HL-60 (cell line): Measurements from ENCODE around the gene SHISA2.
"Not testable (repeated sequence)": the region's sequence is repeated elsewhere in the genome, so short reads cannot be mapped to it uniquely, and the experiment has no call there.

Source experiments
- DNase-seq, 2 experiments: peaks; one replicate each; pipeline ENCODE4 v3.0.0-alpha.2; 2010 to 2020; ENCODE audit warnings: low read depth in 1 of 2, low spot score in 1 of 2
- H3K27ac ChIP-seq: fragments of 250-450 bp; sonication (Bioruptor Pico); replicated peaks from 2 replicates; pipeline ENCODE4 v1.5.1; 2020; ENCODE audit warnings: mild to moderate bottlenecking, moderate library complexity
- H3K27me3 ChIP-seq: fragments of 250-450 bp; sonication (Bioruptor Pico); 2 replicates; pipeline ENCODE4 v1.5.1; 2021; ENCODE audit warnings: mild to moderate bottlenecking, moderate library complexity; ENCODE audit not compliant: insufficient read depth, poor library complexity, severe bottlenecking
- H3K4me3 ChIP-seq: replicated peaks from 2 replicates; pipeline ENCODE4 v1.5.1; 2011; ENCODE audit warnings: mild to moderate bottlenecking, control low read depth, low read length; ENCODE audit not compliant: insufficient read depth
- GABPA ChIP-seq: IDR thresholded peaks from 2 replicates; pipeline ENCODE4 v1.6.1; 2012; ENCODE audit warnings: low read depth
- POLR2AphosphoS5 ChIP-seq: IDR thresholded peaks from 2 replicates; pipeline ENCODE4 v1.6.1; 2012; ENCODE audit warnings: low read depth
- SPI1 ChIP-seq: IDR thresholded peaks from 2 replicates; pipeline ENCODE4 v1.6.1; 2012; ENCODE audit warnings: low read depth, mild to moderate bottlenecking, borderline replicate concordance
- TF ChIP-seq, protein P1 (sequence below): IDR thresholded peaks from one replicate; pipeline ENCODE4 v1.5.1; 2011; ENCODE audit warnings: low read length, control low read depth, inconsistent platforms; ENCODE audit not compliant: insufficient read depth
- TF ChIP-seq, protein P2 (sequence below): IDR thresholded peaks from 2 replicates; pipeline ENCODE4 v1.6.1; 2012; ENCODE audit warnings: low read depth; ENCODE audit not compliant: insufficient replicate concordance

Gene SHISA2

DNA sequence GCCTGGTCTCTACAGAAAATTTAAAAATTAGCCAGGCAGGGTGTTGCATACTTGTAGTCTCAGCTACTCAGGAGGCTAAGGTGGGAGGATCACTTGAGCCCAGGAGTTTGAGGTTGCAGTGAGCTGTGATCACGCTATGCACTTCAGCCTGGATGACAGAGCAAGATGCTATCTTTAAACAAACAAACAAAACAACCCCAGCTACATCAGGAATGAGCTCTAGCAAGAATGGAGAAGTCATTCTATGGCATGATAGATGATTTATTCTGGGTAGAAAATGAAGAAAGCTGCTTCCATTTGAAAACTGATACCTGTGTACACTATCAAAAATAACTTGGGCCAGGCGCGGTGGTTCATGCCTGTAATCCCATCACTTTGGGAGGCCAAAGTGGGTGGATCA is 15.8 kb upstream of the SHISA2 start:
- Histone ChIP-seq H3K27ac (no peak overlapping the region), H3K4me3 (no peak overlapping the region), H3K27me3 (peaks cover 3% of the 10 kb centered on the region)
- DNase-seq: no peak
- TF ChIP-seq GABPA: no peak
- TF ChIP-seq, protein P1, sequence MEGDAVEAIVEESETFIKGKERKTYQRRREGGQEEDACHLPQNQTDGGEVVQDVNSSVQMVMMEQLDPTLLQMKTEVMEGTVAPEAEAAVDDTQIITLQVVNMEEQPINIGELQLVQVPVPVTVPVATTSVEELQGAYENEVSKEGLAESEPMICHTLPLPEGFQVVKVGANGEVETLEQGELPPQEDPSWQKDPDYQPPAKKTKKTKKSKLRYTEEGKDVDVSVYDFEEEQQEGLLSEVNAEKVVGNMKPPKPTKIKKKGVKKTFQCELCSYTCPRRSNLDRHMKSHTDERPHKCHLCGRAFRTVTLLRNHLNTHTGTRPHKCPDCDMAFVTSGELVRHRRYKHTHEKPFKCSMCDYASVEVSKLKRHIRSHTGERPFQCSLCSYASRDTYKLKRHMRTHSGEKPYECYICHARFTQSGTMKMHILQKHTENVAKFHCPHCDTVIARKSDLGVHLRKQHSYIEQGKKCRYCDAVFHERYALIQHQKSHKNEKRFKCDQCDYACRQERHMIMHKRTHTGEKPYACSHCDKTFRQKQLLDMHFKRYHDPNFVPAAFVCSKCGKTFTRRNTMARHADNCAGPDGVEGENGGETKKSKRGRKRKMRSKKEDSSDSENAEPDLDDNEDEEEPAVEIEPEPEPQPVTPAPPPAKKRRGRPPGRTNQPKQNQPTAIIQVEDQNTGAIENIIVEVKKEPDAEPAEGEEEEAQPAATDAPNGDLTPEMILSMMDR: no peak
- TF ChIP-seq POLR2AphosphoS5: no peak
- TF ChIP-seq SPI1: no peak
- TF ChIP-seq, protein P2, sequence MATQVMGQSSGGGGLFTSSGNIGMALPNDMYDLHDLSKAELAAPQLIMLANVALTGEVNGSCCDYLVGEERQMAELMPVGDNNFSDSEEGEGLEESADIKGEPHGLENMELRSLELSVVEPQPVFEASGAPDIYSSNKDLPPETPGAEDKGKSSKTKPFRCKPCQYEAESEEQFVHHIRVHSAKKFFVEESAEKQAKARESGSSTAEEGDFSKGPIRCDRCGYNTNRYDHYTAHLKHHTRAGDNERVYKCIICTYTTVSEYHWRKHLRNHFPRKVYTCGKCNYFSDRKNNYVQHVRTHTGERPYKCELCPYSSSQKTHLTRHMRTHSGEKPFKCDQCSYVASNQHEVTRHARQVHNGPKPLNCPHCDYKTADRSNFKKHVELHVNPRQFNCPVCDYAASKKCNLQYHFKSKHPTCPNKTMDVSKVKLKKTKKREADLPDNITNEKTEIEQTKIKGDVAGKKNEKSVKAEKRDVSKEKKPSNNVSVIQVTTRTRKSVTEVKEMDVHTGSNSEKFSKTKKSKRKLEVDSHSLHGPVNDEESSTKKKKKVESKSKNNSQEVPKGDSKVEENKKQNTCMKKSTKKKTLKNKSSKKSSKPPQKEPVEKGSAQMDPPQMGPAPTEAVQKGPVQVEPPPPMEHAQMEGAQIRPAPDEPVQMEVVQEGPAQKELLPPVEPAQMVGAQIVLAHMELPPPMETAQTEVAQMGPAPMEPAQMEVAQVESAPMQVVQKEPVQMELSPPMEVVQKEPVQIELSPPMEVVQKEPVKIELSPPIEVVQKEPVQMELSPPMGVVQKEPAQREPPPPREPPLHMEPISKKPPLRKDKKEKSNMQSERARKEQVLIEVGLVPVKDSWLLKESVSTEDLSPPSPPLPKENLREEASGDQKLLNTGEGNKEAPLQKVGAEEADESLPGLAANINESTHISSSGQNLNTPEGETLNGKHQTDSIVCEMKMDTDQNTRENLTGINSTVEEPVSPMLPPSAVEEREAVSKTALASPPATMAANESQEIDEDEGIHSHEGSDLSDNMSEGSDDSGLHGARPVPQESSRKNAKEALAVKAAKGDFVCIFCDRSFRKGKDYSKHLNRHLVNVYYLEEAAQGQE: no peak

DNA sequence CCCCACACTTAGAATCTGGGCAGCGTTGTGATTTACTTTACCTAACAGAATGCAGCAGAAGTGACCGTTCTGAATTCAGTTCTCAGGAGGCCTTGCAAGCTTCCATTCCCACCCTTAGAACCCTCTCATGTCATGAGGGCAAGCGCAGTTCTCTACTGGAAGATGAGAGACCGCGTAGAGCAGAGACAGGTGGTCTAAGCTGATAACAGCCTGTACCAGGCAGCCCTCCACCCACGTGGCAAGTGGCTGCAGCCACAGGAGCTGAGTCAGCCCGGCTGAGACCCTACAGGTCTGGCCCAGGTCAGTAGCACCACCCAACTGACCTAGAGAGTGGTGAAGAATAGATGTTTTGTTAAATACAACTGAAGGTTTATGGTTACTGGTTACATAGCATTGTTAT is 14.7 kb upstream of the SHISA2 start:
- DNase-seq, H3K4me3 ChIP-seq, H3K27me3 ChIP-seq, H3K27ac ChIP-seq: not testable (repeated sequence)

DNA sequence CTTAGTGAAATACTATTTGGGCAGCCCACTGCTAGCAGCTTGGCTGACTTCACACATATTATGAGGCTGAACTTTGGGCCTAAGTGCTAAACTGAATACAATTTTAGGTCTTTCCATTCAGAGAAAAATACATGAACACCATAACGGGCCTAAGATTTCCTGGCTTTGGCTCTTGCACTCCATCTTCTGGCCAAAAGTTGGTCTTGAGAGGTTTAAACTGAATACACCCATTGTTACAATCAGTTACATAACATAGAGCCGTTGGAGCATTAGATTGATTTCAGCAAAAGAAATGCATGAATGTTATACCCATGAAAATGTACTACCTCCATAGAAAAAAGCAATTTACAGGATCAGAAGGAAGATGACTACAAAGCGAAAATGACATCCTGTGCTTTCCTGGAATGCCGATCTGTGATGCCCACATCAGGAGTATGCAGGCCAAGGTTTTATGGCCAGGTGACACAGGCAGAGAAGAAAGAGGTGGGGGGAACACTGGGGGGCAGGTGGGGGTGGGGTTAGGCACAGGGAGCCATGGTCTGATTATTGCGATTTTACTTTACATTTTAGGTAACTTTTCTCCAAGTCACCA is 11.1 kb upstream of the SHISA2 start:
- no peak overlapping the region for H3K4me3 ChIP-seq
- no peak for TF ChIP-seq GABPA
- TF ChIP-seq, protein P1: peak; percentile 43
- no peak overlapping the region for H3K27ac ChIP-seq
- peak; percentile 23 to 50 for DNase-seq
- no peaks in the 10 kb centered on the region for H3K27me3 ChIP-seq

DNA sequence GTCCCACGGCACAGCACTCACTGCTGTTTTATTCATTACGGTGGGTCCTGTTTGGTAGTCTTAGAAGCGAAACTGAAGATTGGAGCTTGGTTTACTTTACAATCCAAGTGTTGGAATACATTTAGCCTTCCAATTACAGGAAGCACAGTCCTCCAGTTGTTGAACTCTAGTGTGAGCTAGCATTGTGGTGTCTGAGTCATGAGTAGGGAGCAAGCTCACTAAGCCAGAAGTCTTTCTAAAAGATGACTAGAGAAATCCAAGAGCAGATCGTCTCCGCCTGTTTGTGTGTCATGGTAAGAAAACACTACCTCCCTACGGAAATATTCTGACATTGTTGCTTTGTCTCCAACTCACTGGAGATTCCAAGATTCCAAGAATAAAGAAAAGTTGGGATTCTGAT is 10.1 kb upstream of the SHISA2 start:
- Histone ChIP-seq H3K27ac (no peak overlapping the region), H3K27me3 (no peaks in the 10 kb centered on the region), H3K4me3 (no peak overlapping the region)
- TF ChIP-seq, protein P2: no peak
- TF ChIP-seq POLR2AphosphoS5: no peak
- TF ChIP-seq GABPA: no peak
- no peak for DNase-seq

DNA sequence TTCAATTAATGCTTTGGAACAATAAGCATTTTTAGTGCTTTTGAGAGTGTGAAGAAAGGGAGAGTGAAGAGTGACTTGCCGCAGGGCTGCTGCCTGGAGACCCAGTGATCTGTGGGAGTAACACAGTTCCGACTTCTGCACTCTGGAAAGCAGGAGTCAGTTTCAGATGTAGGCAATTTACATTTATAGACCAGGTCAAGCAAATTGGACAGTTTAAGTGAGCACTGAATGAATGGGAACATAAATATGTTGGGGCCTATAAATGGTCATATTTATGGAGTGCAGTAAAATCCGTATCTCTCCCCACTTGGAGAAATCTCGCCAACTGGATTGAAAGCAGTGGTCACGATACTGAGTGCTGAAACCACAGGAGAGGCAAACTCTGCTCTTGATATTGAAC is 9.4 kb upstream of the SHISA2 start:
- TF ChIP-seq GABPA (no peak), POLR2AphosphoS5 (no peak), SPI1 (no peak)
- TF ChIP-seq, protein P2: no peak
- TF ChIP-seq, protein P1: no peak
- no peak overlapping the region for H3K4me3 ChIP-seq

More for the DNA sequence above, 9.4 kb upstream of the SHISA2 start:
- no peaks in the 10 kb centered on the region for H3K27me3 ChIP-seq
- DNase-seq: no peak
- no peak overlapping the region for H3K27ac ChIP-seq
